ENCODE results near the gene SLC5A10.

SLC5A10 gene

GRCh38 chr17:18987862-18988545, 36.0 kb downstream of the SLC5A10 start:
- no peak for DNase-seq

- DNase-seq = no peak
Measured at GRCh38 chr17:18988546-18989173, 36.7 kb downstream of the SLC5A10 start.

GRCh38 chr17:18990331-18990730, 38.4 kb downstream of the SLC5A10 start:
- DNase-seq = no peak

GRCh38 chr17:18991531-18992315, 39.8 kb downstream of the SLC5A10 start:
- no peak for DNase-seq

- no peak for DNase-seq
Measured at GRCh38 chr17:18992454-18993130, 40.6 kb downstream of the SLC5A10 start.

GRCh38 chr17:18993905-18994526, 42.1 kb downstream of the SLC5A10 start:
- no peak for DNase-seq

- DNase-seq = no peak
Measured at GRCh38 chr17:18994631-18995030, 42.7 kb downstream of the SLC5A10 start.

GRCh38 chr17:18995220-18995619, 43.3 kb downstream of the SLC5A10 start:
- no peak for DNase-seq

GRCh38 chr17:18996458-18996857, 44.5 kb downstream of the SLC5A10 start:
- no peak for DNase-seq

GRCh38 chr17:18997650-18998196, 45.8 kb downstream of the SLC5A10 start:
- no peak for DNase-seq

- DNase-seq = no peak
Measured at GRCh38 chr17:18999394-18999793, 47.4 kb downstream of the SLC5A10 start.

GRCh38 chr17:18999911-19000310, 47.9 kb downstream of the SLC5A10 start:
- no peak for DNase-seq

GRCh38 chr17:19000531-19001325, 48.8 kb downstream of the SLC5A10 start:
- DNase-seq = no peak

GRCh38 chr17:19001907-19002590, 50.1 kb downstream of the SLC5A10 start:
- DNase-seq = no peak

- DNase-seq = peak; percentile 33
Measured at GRCh38 chr17:19002805-19003542, 51.0 kb downstream of the SLC5A10 start.

- peak; percentile 49 for DNase-seq
Measured at GRCh38 chr17:19003543-19004420, 51.8 kb downstream of the SLC5A10 start.

GRCh38 chr17:19004421-19005136, 52.6 kb downstream of the SLC5A10 start, which contains the start of gene FAM83G:
FAM83G (minus strand) TSS chr17:19004764; CDS start chr17:19004041, 723 bp downstream.
- DNase-seq = peak; percentile 92

GRCh38 chr17:19005137-19005773, 53.3 kb downstream of the SLC5A10 start:
- no peak for DNase-seq
